Chondrocyte (in vitro differentiated cells): ENCODE data around the gene TGFA. TPM values are rescaled to one million over a fixed set of nuclear protein-coding genes. Genes with fewer than 3 reads are reported as not detected.

Source experiments
- DNase-seq: peaks from one replicate; pipeline ENCODE4 v3.0.0; 2021; ENCODE audit warnings: mixed read lengths, low spot score
- H3K27ac Mint-ChIP-seq: one replicate; pipeline ENCODE4 v1.8.0; 2021; ENCODE audit warnings: mild to moderate bottlenecking, moderate library complexity, mixed read lengths; ENCODE audit not compliant: unreplicated experiment
- H3K27me3 Mint-ChIP-seq: 2 replicates; pipeline ENCODE4 v1.8.0; 2021; ENCODE audit warnings: low read depth, mixed read lengths
- H3K36me3 Mint-ChIP-seq: 2 replicates; pipeline ENCODE4 v1.8.0; 2021; ENCODE audit warnings: low read depth, mixed read lengths
- H3K4me1 Mint-ChIP-seq: 2 replicates; pipeline ENCODE4 v1.8.0; 2021; ENCODE audit warnings: low read depth, mild to moderate bottlenecking, mixed read lengths
- H3K4me3 Mint-ChIP-seq: one replicate; pipeline ENCODE4 v1.8.0; 2021; ENCODE audit warnings: mild to moderate bottlenecking, moderate library complexity, mixed read lengths; ENCODE audit not compliant: unreplicated experiment
- H3K9me3 Mint-ChIP-seq: 2 replicates; pipeline ENCODE4 v1.8.0; 2021; ENCODE audit warnings: low read depth, mixed read lengths
- total RNA-seq: library from RNA; stranded (reverse); gene quantifications from 3 replicates; pipeline ENCODE4 v1.2.1, GENCODE V29; 2021
- TF ChIP-seq, protein P1 (sequence below): fragments of 200-600 bp; sonication (generic); IDR thresholded peaks from 2 replicates; pipeline ENCODE4 v1.5.0; 2021; ENCODE audit warnings: antibody characterized with exemption, mild to moderate bottlenecking, moderate library complexity

The TGFA gene
- total RNA-seq, 1 donor from 2014 or later, result 0.25 TPM

DNA sequence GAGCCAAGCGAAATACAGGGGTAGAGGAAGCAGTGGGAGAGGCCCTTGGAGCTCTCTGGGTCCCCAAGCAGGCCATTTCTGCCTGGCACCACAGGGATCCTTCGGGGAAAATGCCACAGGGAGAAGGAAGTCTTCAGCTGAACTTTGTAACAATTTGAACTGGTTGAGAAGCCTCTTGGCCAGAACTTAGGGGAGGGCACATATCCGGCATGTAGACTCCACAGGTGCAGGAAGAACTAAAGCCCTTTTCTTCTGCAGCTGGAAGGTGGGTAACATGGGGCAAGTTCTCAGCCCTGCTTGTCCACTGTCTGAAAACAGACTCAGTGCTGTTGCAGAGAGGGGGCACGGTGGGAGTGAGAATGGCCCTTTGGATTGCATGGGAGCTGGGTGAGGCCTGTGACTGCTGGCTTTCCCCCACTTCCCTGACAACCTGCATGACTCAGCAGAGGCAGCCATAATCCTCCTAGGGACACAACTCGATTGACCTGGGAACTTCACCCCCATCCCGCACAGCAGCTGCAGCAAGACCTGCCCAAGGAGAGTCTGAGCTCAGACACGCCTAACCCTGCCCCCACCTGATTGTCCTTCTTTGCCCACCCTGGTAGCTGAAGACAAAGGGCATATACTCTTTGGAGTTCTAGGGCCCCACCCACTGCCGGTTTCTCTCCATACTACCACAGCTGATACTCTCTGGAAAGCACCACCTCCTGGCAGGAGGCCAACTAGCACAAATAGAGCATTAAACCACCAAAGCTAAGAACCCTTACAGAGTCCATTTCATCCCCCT lies 150.2 kb downstream of the TGFA start:
- no peaks in the 10 kb centered on the region for H3K36me3 Mint-ChIP-seq
- no peaks in the 10 kb centered on the region for H3K4me1 Mint-ChIP-seq
- H3K27ac Mint-ChIP-seq, result no peak overlapping the region
- no peak overlapping the region for H3K4me3 Mint-ChIP-seq
- TF ChIP-seq, protein P1, sequence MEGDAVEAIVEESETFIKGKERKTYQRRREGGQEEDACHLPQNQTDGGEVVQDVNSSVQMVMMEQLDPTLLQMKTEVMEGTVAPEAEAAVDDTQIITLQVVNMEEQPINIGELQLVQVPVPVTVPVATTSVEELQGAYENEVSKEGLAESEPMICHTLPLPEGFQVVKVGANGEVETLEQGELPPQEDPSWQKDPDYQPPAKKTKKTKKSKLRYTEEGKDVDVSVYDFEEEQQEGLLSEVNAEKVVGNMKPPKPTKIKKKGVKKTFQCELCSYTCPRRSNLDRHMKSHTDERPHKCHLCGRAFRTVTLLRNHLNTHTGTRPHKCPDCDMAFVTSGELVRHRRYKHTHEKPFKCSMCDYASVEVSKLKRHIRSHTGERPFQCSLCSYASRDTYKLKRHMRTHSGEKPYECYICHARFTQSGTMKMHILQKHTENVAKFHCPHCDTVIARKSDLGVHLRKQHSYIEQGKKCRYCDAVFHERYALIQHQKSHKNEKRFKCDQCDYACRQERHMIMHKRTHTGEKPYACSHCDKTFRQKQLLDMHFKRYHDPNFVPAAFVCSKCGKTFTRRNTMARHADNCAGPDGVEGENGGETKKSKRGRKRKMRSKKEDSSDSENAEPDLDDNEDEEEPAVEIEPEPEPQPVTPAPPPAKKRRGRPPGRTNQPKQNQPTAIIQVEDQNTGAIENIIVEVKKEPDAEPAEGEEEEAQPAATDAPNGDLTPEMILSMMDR, result no peak
- peaks cover 46% of the 10 kb centered on the region for H3K27me3 Mint-ChIP-seq
- H3K9me3 Mint-ChIP-seq, result no peaks in the 10 kb centered on the region
- no peak for DNase-seq

DNA sequence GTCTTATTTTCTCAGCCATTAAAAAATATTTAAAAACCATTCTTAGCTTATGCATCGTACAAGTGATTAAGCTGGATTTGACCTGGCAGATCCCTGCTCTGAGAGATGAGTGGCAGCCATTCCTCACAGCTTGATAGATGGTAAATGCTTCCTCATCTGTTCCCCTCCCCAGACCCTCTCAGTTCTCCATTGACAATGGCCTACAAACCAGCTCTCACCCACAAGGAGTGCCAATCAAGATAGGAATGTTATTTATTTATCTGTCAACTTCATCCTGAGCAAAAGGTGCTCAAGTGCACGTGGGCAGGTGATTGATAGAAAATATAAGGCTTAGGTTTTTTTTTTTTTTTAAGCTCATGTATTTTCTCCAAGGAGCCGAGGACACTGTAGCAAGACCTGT lies 153.1 kb downstream of the TGFA start:
- DNase-seq, result no peak
- TF ChIP-seq, protein P1, result no peak
- H3K9me3 Mint-ChIP-seq, result no peaks in the 10 kb centered on the region
- H3K4me1 Mint-ChIP-seq, result no peaks in the 10 kb centered on the region
- H3K4me3 Mint-ChIP-seq, result no peak overlapping the region
- H3K27me3 Mint-ChIP-seq, result peaks cover 40% of the 10 kb centered on the region
- H3K27ac Mint-ChIP-seq, result no peak overlapping the region
- no peaks in the 10 kb centered on the region for H3K36me3 Mint-ChIP-seq

DNA sequence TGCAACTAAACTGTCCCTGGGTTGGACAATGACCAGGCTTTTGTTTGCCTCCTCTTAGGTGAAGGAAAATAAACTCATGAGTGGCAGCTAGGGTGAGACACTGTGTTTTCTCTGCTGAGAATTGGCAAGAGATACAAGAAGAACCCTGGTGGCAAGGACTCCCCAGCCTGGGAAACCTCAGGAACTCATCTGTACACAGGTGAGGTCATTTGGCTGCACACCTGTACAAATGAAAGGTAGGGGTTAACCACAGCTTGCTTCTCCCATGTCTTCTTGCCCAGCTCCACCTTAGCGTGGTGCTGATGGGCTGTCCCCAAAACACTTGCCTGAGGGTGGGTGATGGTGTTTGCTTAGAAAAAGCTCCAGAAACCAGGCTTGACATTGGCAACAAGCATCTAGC lies 154.6 kb downstream of the TGFA start:
- H3K27me3 Mint-ChIP-seq, result peaks cover 35% of the 10 kb centered on the region
- TF ChIP-seq, protein P1, result no peak

More for the DNA sequence above, 154.6 kb downstream of the TGFA start:
- H3K4me1 Mint-ChIP-seq, result no peaks in the 10 kb centered on the region
- H3K36me3 Mint-ChIP-seq, result no peaks in the 10 kb centered on the region
- H3K27ac Mint-ChIP-seq, result no peak overlapping the region
- no peaks in the 10 kb centered on the region for H3K9me3 Mint-ChIP-seq
- H3K4me3 Mint-ChIP-seq, result no peak overlapping the region
- no peak for DNase-seq

Other genes starting within 250 kb of the TGFA start
- gene ADD2, start 214.4 kb upstream of the TGFA start, total RNA-seq, result 0.15 to 0.23 TPM in 2 of 3 replicates, not detected in the other
- not detected in 3 replicates for gene FIGLA, start 236.8 kb upstream of the TGFA start, total RNA-seq